Muscle of back (tissue), 11 donors: Measurements from ENCODE around the gene TNXB. TPM values are rescaled to one million over a fixed set of nuclear protein-coding genes. Genes with fewer than 3 reads are reported as not detected.
"Not testable (repeated sequence)": the region's sequence is repeated elsewhere in the genome, so short reads cannot be mapped to it uniquely, and the experiment has no call there.

ENCODE experiments used
- DNase-seq, 3 donors: peaks; one replicate each; pipeline versions ENCODE4 v3.0.0 to v3.0.0-alpha.2; 2013
- polyA plus RNA-seq, 10 donors: library from polyadenylated mRNA; unstranded; fragments of 120-200 nt; gene quantifications; one replicate each; pipeline ENCODE4 v1.2.1, GENCODE V29; 2013; ENCODE audit not compliant: insufficient read length in 10 of 10

The TNXB gene
- polyA plus RNA-seq, 10 donors, result 87.2 to 269 (median 143) TPM

GRCh38 chr6:32008616-32009015 is 100.5 kb downstream of the TNXB start:
- DNase-seq, result not testable (repeated sequence)

GRCh38 chr6:32008037-32008436 is 101.1 kb downstream of the TNXB start:
- not testable (repeated sequence) for DNase-seq

- not testable (repeated sequence) for DNase-seq
These were observed 102.1 kb downstream of the TNXB start for GRCh38 chr6:32007086-32007485.

- not testable (repeated sequence) for DNase-seq
These were observed 103.1 kb downstream of the TNXB start for GRCh38 chr6:32005991-32006529.

GRCh38 chr6:32005538-32005880 is 103.6 kb downstream of the TNXB start:
- not testable (repeated sequence) for DNase-seq

- not testable (repeated sequence) for DNase-seq
These were observed 104.1 kb downstream of the TNXB start for GRCh38 chr6:32004864-32005537.

- DNase-seq, result not testable (repeated sequence)
These were observed 104.7 kb downstream of the TNXB start for GRCh38 chr6:32004393-32004792.

GRCh38 chr6:32003301-32003700 is 105.8 kb downstream of the TNXB start:
- DNase-seq, result not testable (repeated sequence)

- DNase-seq, result not testable (repeated sequence)
These were observed 106.4 kb downstream of the TNXB start for GRCh38 chr6:32002546-32003268.

- not testable (repeated sequence) for DNase-seq
These were observed 112.8 kb downstream of the TNXB start for GRCh38 chr6:31996385-31996784.

GRCh38 chr6:31994421-31994820 is 114.7 kb downstream of the TNXB start:
- DNase-seq, result not testable (repeated sequence)

Other genes starting within 250 kb of the TNXB start
- gene NEU1, start 246.5 kb downstream of the TNXB start, polyA plus RNA-seq, result 10 to 100 TPM; 15.3 to 19.4 (median 17.2) TPM
- under 1 TPM in 8 of 10 donors, not detected in 2; 0.08 to 0.50 (median 0.29) TPM for gene SLC44A4, start 230.3 kb downstream of the TNXB start, polyA plus RNA-seq
- 10 to 100 TPM; 23.3 to 40.1 (median 29.4) TPM for gene EHMT2, start 211.6 kb downstream of the TNXB start, polyA plus RNA-seq
- gene ZBTB12, start 207.3 kb downstream of the TNXB start, polyA plus RNA-seq, result 10 to 100 TPM in 4 of 10 donors, 1 to 10 TPM in 6; 7.9 to 16.2 (median 9.6) TPM
- 1 to 10 TPM; 3.5 to 9.1 (median 5.7) TPM for gene C2, start 181.6 kb downstream of the TNXB start, polyA plus RNA-seq
- gene CFB, start 163.2 kb downstream of the TNXB start, polyA plus RNA-seq, result 1 to 10 TPM; 1.0 to 2.6 (median 1.6) TPM
- 10 to 100 TPM; 49.5 to 68.7 (median 64.3) TPM for gene NELFE, start 150.4 kb downstream of the TNXB start, polyA plus RNA-seq
- gene SKIC2, start 150.2 kb downstream of the TNXB start, polyA plus RNA-seq, result 10 to 100 TPM; 17.9 to 35.1 (median 25.0) TPM
- 10 to 100 TPM; 11.4 to 21.4 (median 15.4) TPM for gene DXO, start 137.2 kb downstream of the TNXB start, polyA plus RNA-seq
- 10 to 100 TPM in 5 of 10 donors, 1 to 10 TPM in 5; 6.2 to 21.3 (median 10.3) TPM for gene C4A, start 127.3 kb downstream of the TNXB start, polyA plus RNA-seq
- gene C4B, start 94.5 kb downstream of the TNXB start, polyA plus RNA-seq, result 10 to 100 TPM in 9 of 10 donors, 1 to 10 TPM in 1; 8.7 to 25.9 (median 14.3) TPM
- 1 to 10 TPM in 2 of 10 donors, under 1 TPM in 8; 0.35 to 1.1 (median 0.58) TPM for gene CYP21A2, start 70.9 kb downstream of the TNXB start, polyA plus RNA-seq
- gene ATF6B, start 18.9 kb upstream of the TNXB start, polyA plus RNA-seq, result 10 to 100 TPM; 33.0 to 55.9 (median 41.5) TPM
- 1 to 10 TPM; 3.3 to 5.4 (median 4.0) TPM for gene FKBPL, start 20.9 kb upstream of the TNXB start, polyA plus RNA-seq
- 1 to 10 TPM in 6 of 10 donors, under 1 TPM in 4; 0.62 to 2.0 (median 1.6) TPM for gene PRRT1, start 42.6 kb upstream of the TNXB start, polyA plus RNA-seq
- gene PPT2, start 44.8 kb upstream of the TNXB start, polyA plus RNA-seq, result 10 to 100 TPM; 22.3 to 37.4 (median 29.0) TPM
- gene EGFL8, start 55.3 kb upstream of the TNXB start, polyA plus RNA-seq, result 10 to 100 TPM; 19.1 to 45.8 (median 25.4) TPM
- 10 to 100 TPM; 55.3 to 64.3 (median 59.1) TPM for gene AGPAT1, start 66.7 kb upstream of the TNXB start, polyA plus RNA-seq
- 10 to 100 TPM; 39.1 to 54.0 (median 48.7) TPM for gene RNF5, start 69.1 kb upstream of the TNXB start, polyA plus RNA-seq
- 10 to 100 TPM in 2 of 10 donors, 1 to 10 TPM in 8; 4.9 to 15.9 (median 7.4) TPM for gene AGER, start 74.9 kb upstream of the TNXB start, polyA plus RNA-seq
- 100 to 1,000 TPM in 7 of 10 donors, 10 to 100 TPM in 3; 86.2 to 123 (median 103) TPM for gene PBX2, start 80.9 kb upstream of the TNXB start, polyA plus RNA-seq
- gene GPSM3, start 83.3 kb upstream of the TNXB start, polyA plus RNA-seq, result 10 to 100 TPM in 2 of 10 donors, 1 to 10 TPM in 8; 5.0 to 17.7 (median 7.4) TPM
- gene NOTCH4, start 114.7 kb upstream of the TNXB start, polyA plus RNA-seq, result 10 to 100 TPM; 15.1 to 30.0 (median 22.0) TPM